ENCODE measurements around the gene GAB1. TPM values are rescaled to one million over a fixed set of nuclear protein-coding genes. Genes with fewer than 3 reads are reported as not detected.

Gene GAB1
- total and polyA plus RNA-seq, 2 of the 13 experiments (the other 11 are each of a cell fraction or from before 2014, with no cell fraction given): 8.7 to 14.7 TPM

- TF ChIP-seq PRMT3 (CRISPR knock-in tag; IDR thresholded peaks at IDR 0.05; ENCODE audit: borderline replicate concordance, low read depth) (0 out of 2 replicates have a peak, but pooled peaks have one; percentile 29), BCL6 (CRISPR knock-in tag; IDR thresholded peaks at IDR 0.05) (no peak), ZNF577 (CRISPR knock-in tag; IDR thresholded peaks at IDR 0.05; ENCODE audit: borderline replicate concordance, low read depth) (no peak), MXD4 (CRISPR knock-in tag; IDR thresholded peaks at IDR 0.05) (no peak), ZNF230 (CRISPR knock-in tag; IDR thresholded peaks at IDR 0.05) (0 out of 2 replicates have a peak, but pooled peaks have one; percentile 33), RFXAP (CRISPR knock-in tag; IDR thresholded peaks at IDR 0.05; ENCODE audit: borderline replicate concordance) (no peak), ZNF362 (CRISPR knock-in tag; IDR thresholded peaks at IDR 0.05; ENCODE audit: borderline replicate concordance) (0 out of 2 replicates have a peak, but pooled peaks have one; percentile 12), ZNF691 (CRISPR knock-in tag; IDR thresholded peaks at IDR 0.05; ENCODE audit: borderline replicate concordance, low read depth) (0 out of 2 replicates have a peak, but pooled peaks have one; percentile 19), JARID2 (CRISPR knock-in tag; IDR thresholded peaks at IDR 0.05; ENCODE audit: insufficient replicate concordance) (no peak), CEBPB (IDR thresholded peaks at IDR 0.05; ENCODE audit: borderline replicate concordance, low read depth, low read length) (no peak), GABPB1 (CRISPR knock-in tag; IDR thresholded peaks at IDR 0.05) (peak; percentile 49; the same call in 1 of the 2 replicates), NR3C1 (CRISPR knock-in tag; IDR thresholded peaks at IDR 0.05) (no peak), ZNF713 (CRISPR knock-in tag; IDR thresholded peaks at IDR 0.05) (no peak), ZNF879 (CRISPR knock-in tag; IDR thresholded peaks at IDR 0.05) (no peak), ZNF740 (CRISPR knock-in tag; IDR thresholded peaks at IDR 0.05) (no peak), AGO2 (optimal IDR thresholded peaks at IDR 0.05; ENCODE audit: low read depth, low read length) (peak; percentile 88), ZNF331 (CRISPR knock-in tag; IDR thresholded peaks at IDR 0.05) (no peak), ZNF737 (CRISPR knock-in tag; IDR thresholded peaks at IDR 0.05; ENCODE audit: borderline replicate concordance) (no peak), ZNF510 (CRISPR knock-in tag; IDR thresholded peaks at IDR 0.05; ENCODE audit: low read depth) (0 out of 2 replicates have a peak, but pooled peaks have one; percentile 58), ZNF121 (CRISPR knock-in tag; IDR thresholded peaks at IDR 0.05) (no peak), ZNF142 (CRISPR knock-in tag; IDR thresholded peaks at IDR 0.05) (0 out of 2 replicates have a peak, but pooled peaks have one; percentile 24)
Measured at GRCh38 chr4:143336781-143337599, at the start of gene GAB1 (continued).
